Measurements from ENCODE around the gene NCOA6. TPM values are rescaled to one million over a fixed set of nuclear protein-coding genes. Genes with fewer than 3 reads are reported as not detected.

NCOA6 gene
- total RNA-seq, 1 donor from 2014 or later: 19.2 TPM

DNA sequence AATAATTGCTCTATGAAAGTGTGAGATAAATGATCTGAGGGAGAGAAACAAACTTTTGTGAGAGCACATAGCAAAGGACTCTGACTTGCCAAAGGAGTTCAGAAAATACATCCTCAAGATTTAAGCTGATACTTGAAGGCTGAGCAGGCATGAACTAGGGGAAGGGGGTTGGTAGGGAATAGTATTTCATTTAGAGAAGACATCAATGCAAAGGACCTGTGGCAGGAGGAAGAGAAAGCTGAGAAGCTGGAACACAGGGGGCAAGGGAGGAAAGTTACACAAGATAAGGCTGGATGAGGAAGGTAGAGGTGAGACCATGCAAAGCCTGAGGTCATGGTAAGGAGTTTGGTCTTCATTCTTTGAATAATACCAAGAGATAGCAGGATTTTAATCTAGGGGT is 50.6 kb downstream of the NCOA6 start:
- intact Hi-C loops (cut with DNase I): loop anchor here (10.0 kb wide), 1 partner anchor 460 kb away; no protein-coding TSS in a partner anchor
- TF ChIP-seq POLR2A (IDR thresholded peaks at IDR 0.05) (no peak), POLR2AphosphoS5 (IDR thresholded peaks at IDR 0.05; ENCODE audit: insufficient read depth in 1 of 2, low read depth in 1 of 2) (no peak)
- TF ChIP-seq, protein P1, sequence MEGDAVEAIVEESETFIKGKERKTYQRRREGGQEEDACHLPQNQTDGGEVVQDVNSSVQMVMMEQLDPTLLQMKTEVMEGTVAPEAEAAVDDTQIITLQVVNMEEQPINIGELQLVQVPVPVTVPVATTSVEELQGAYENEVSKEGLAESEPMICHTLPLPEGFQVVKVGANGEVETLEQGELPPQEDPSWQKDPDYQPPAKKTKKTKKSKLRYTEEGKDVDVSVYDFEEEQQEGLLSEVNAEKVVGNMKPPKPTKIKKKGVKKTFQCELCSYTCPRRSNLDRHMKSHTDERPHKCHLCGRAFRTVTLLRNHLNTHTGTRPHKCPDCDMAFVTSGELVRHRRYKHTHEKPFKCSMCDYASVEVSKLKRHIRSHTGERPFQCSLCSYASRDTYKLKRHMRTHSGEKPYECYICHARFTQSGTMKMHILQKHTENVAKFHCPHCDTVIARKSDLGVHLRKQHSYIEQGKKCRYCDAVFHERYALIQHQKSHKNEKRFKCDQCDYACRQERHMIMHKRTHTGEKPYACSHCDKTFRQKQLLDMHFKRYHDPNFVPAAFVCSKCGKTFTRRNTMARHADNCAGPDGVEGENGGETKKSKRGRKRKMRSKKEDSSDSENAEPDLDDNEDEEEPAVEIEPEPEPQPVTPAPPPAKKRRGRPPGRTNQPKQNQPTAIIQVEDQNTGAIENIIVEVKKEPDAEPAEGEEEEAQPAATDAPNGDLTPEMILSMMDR (IDR thresholded peaks at IDR 0.05): no peak
- Histone ChIP-seq H3K36me3 (peaks cover 0 to 40% of the 10 kb centered on the region in 2 donors), H3K4me3 (no peak overlapping the region), H3K27ac (no peak overlapping the region), H3K4me1 (no peaks in the 10 kb centered on the region), H3K27me3 (no peaks in the 10 kb centered on the region), H3K9me3 (no peaks in the 10 kb centered on the region)
- DNase-seq (ENCODE audit: extremely low spot score in 2 of 2): no peak

DNA sequence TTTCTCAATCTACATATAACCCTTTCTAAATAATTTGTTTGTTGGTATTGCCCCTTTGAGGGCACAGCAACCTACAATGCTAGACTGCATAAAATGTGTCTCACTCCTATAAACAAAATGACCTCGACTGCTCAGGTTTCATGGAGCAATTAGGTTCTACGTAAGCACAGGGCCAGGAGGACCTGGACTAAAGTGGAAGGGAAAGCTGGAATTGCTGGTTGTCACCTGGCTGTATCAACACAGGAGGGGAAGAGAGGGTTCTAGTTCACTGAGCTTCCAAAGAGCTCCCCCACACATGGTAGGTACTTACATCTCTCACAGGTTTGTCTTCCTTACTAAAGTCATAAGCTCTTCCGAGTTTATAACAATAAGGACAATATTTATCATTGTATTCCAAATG is 51.0 kb downstream of the NCOA6 start:
- H3K27me3 ChIP-seq: no peaks in the 10 kb centered on the region
- TF ChIP-seq POLR2A (IDR thresholded peaks at IDR 0.05) (no peak), POLR2AphosphoS5 (IDR thresholded peaks at IDR 0.05; ENCODE audit: insufficient read depth in 1 of 2, low read depth in 1 of 2) (no peak)
- H3K9me3 ChIP-seq: no peaks in the 10 kb centered on the region
- intact Hi-C loops (cut with DNase I): loop anchor here (10.0 kb wide), 1 partner anchor 460 kb away; no protein-coding TSS in a partner anchor
- H3K36me3 ChIP-seq: peaks cover 0 to 40% of the 10 kb centered on the region in 2 donors
- no peak overlapping the region for H3K4me3 ChIP-seq
- no peak for DNase-seq (ENCODE audit: extremely low spot score in 2 of 2)
- H3K27ac ChIP-seq: no peak overlapping the region
- no peaks in the 10 kb centered on the region for H3K4me1 ChIP-seq

DNA sequence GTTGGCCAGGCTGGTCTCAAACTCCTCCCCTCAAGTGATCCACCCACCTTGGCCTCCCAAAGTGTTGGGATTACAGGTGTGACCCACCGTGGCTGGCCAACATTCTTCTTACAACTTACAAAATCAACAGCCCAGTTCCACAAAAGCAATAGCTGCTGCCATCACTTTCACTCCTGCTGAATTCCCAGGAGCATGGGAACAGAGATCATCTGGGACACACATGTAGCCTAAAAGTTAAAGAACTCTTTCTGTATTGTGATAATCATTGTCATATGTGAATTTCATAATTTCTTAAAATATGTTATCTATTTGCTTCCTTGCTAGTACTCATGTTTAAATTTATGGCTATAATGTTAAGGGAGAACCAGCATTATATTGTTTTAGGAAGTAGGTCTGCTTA is 51.7 kb downstream of the NCOA6 start:
- H3K27ac ChIP-seq: no peak overlapping the region
- H3K9me3 ChIP-seq: no peaks in the 10 kb centered on the region
- TF ChIP-seq, protein P1 (IDR thresholded peaks at IDR 0.05): no peak
- TF ChIP-seq POLR2AphosphoS5 (IDR thresholded peaks at IDR 0.05; ENCODE audit: insufficient read depth in 1 of 2, low read depth in 1 of 2) (no peak), POLR2A (IDR thresholded peaks at IDR 0.05) (no peak)
- H3K4me1 ChIP-seq: no peaks in the 10 kb centered on the region
- no peak overlapping the region for H3K4me3 ChIP-seq
- intact Hi-C loops (cut with DNase I): loop anchor here (10.0 kb wide), 1 partner anchor 459 kb away; no protein-coding TSS in a partner anchor
- DNase-seq (ENCODE audit: extremely low spot score in 2 of 2): no peak
- H3K27me3 ChIP-seq: no peaks in the 10 kb centered on the region
- H3K36me3 ChIP-seq: peaks cover 0 to 37% of the 10 kb centered on the region in 2 donors

DNA sequence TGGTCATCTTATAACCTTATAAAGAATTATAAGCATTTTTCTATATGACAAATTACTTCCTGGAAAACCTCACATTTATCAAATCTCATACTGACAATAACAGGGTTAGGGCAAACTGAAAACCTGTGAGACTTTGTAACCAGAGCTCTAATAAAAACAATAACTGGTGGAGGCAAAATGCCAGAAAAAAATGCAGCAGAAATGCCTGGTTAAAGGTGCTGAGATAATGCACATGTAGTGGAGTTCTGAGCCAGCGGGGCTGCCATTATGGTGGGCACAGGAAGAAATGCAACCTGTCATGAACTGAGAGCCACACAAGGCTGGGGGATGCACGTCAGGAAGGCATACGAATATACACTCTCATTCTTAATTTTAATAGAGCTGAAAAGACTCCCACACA is 53.0 kb downstream of the NCOA6 start:
- no peak for DNase-seq (ENCODE audit: extremely low spot score in 2 of 2)
- H3K36me3 ChIP-seq: peaks cover 0 to 49% of the 10 kb centered on the region in 2 donors
- no peaks in the 10 kb centered on the region for H3K9me3 ChIP-seq
- intact Hi-C loops (cut with DNase I): loop anchor here (10.0 kb wide), 1 partner anchor 458 kb away; no protein-coding TSS in a partner anchor
- H3K4me3 ChIP-seq: no peak overlapping the region
- no peak overlapping the region for H3K27ac ChIP-seq
- TF ChIP-seq POLR2AphosphoS5 (IDR thresholded peaks at IDR 0.05; ENCODE audit: insufficient read depth in 1 of 2, low read depth in 1 of 2): no peak
- no peak for TF ChIP-seq POLR2A (IDR thresholded peaks at IDR 0.05)
- TF ChIP-seq, protein P1 (IDR thresholded peaks at IDR 0.05): no peak
- no peaks in the 10 kb centered on the region for H3K27me3 ChIP-seq
- H3K4me1 ChIP-seq: no peaks in the 10 kb centered on the region

DNA sequence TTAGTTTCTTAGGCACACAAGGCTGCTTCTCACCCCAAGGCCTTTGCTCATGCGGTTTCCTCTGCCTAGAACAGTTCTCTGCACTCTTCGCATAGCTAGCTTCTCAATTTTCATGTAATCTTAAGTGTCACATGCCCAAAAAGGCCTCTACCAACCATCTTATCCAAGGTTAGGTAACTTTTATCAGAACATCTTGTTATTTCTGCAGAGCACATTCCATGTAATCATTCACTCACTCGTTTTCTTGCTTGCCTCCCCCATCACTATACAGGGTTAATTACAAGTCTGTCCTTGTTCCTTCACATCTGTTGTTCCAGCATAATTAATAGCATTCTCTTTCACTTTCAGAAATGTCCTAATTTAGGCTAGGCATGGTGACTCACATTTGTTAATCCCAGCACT is 53.8 kb downstream of the NCOA6 start:
- no peaks in the 10 kb centered on the region for H3K27me3 ChIP-seq
- H3K36me3 ChIP-seq: peaks cover 0 to 56% of the 10 kb centered on the region in 2 donors
- H3K4me3 ChIP-seq: no peak overlapping the region
- H3K27ac ChIP-seq: no peak overlapping the region
- intact Hi-C loops (cut with DNase I): loop anchor here (10.0 kb wide), 1 partner anchor 457 kb away; no protein-coding TSS in a partner anchor
- no peak for DNase-seq (ENCODE audit: extremely low spot score in 2 of 2)
- no peaks in the 10 kb centered on the region for H3K4me1 ChIP-seq
- no peaks in the 10 kb centered on the region for H3K9me3 ChIP-seq
- TF ChIP-seq POLR2A (IDR thresholded peaks at IDR 0.05): no peak
- no peak for TF ChIP-seq POLR2AphosphoS5 (IDR thresholded peaks at IDR 0.05; ENCODE audit: insufficient read depth in 1 of 2, low read depth in 1 of 2)
- TF ChIP-seq, protein P1 (IDR thresholded peaks at IDR 0.05): no peak
